Stimulated activated CD8-positive, alpha-beta memory T cell treated with anti-CD3 and anti-CD28 coated beads, Interleukin-7, amount 100 ng/mL, for 48 hours (primary cell): ENCODE results near the gene TRAK2.
"Not testable (repeated sequence)": the region's sequence is repeated elsewhere in the genome, so short reads cannot be mapped to it uniquely, and the experiment has no call there.

Source experiments
- DNase-seq, 2 donors: peaks; one replicate each; pipeline ENCODE4 v3.0.0-alpha.2; 2020; ENCODE audit warnings: low read depth in 1 of 2; ENCODE audit errors: extremely low read depth in 1 of 2

The TRAK2 gene

GRCh38 chr2:201451292-201452057 lies at the start of gene TRAK2, which contains the start of gene STRADB:
TRAK2 (minus strand) TSS chr2:201451458; CDS start chr2:201420507, 30,951 bp downstream.
STRADB (plus strand) TSS chr2:201451740; CDS start chr2:201454841, 3,101 bp downstream.
- peak; percentile 90 to 95 for DNase-seq

GRCh38 chr2:201500534-201500933 lies 49.3 kb upstream of the TRAK2 start:
- DNase-seq, result no peak

GRCh38 chr2:201496785-201497184 lies 45.5 kb upstream of the TRAK2 start:
- DNase-seq, result no peak

GRCh38 chr2:201490291-201490690 lies 39.0 kb upstream of the TRAK2 start:
- no peak for DNase-seq

GRCh38 chr2:201484805-201485204 lies 33.5 kb upstream of the TRAK2 start:
- DNase-seq, result no peak

GRCh38 chr2:201483758-201484157 lies 32.5 kb upstream of the TRAK2 start:
- not testable (repeated sequence) for DNase-seq

- no peak for DNase-seq
Measured at GRCh38 chr2:201483342-201483741, 32.1 kb upstream of the TRAK2 start.

GRCh38 chr2:201482543-201482942 lies 31.3 kb upstream of the TRAK2 start:
- no peak for DNase-seq

- no peak for DNase-seq
Measured at GRCh38 chr2:201472411-201472810, 21.2 kb upstream of the TRAK2 start.

GRCh38 chr2:201471732-201472393 lies 20.6 kb upstream of the TRAK2 start:
- DNase-seq, result no peak

- DNase-seq, result no peak
Measured at GRCh38 chr2:201470821-201471731, 19.8 kb upstream of the TRAK2 start.

- DNase-seq, result no peak
Measured at GRCh38 chr2:201467666-201468065, 16.4 kb upstream of the TRAK2 start.

GRCh38 chr2:201466050-201466675 lies 14.9 kb upstream of the TRAK2 start:
- DNase-seq, result no peak

GRCh38 chr2:201465524-201465971 lies 14.3 kb upstream of the TRAK2 start:
- no peak for DNase-seq

GRCh38 chr2:201464547-201464946 lies 13.3 kb upstream of the TRAK2 start:
- DNase-seq, result no peak

GRCh38 chr2:201460532-201460931 lies 9.3 kb upstream of the TRAK2 start:
- no peak for DNase-seq

- no peak for DNase-seq
Measured at GRCh38 chr2:201458381-201458780, 7.1 kb upstream of the TRAK2 start.

- no peak for DNase-seq
Measured at GRCh38 chr2:201452922-201453643, 1.8 kb upstream of the TRAK2 start.

- DNase-seq, result no peak
Measured at GRCh38 chr2:201452058-201452921, 1.0 kb upstream of the TRAK2 start.
